ENCODE measurements around the gene LYL1. TPM values are rescaled to one million over a fixed set of nuclear protein-coding genes. Genes with fewer than 3 reads are reported as not detected.

The LYL1 gene
- total and polyA plus RNA-seq, 9 of the 15 experiments (the other 6 are each of a cell fraction or from before 2014, with no cell fraction given) = 1.3 to 266 (median 34.0) TPM

GRCh38 chr19:13116282-13117175 lies 13.9 kb upstream of the LYL1 start, which contains the start of gene TRMT1 (continued):
- TF ChIP-seq ZMIZ1 (IDR thresholded peaks at IDR 0.05; ENCODE audit: low read depth in 2 of 2, low read length in 2 of 2) (no peak), BCOR (IDR thresholded peaks at IDR 0.05) (peak; percentile 99), ZNF24 (IDR thresholded peaks at IDR 0.05) (peak; percentile 60; the same call in 1 of the 2 replicates), CBX1 (IDR thresholded peaks at IDR 0.05; ENCODE audit: low read depth) (peak; percentile 63; the same call in 1 of the 2 replicates), BRF2 (IDR thresholded peaks at IDR 0.05; ENCODE audit: borderline replicate concordance, insufficient read depth, insufficient read length) (no peak), MAFG (tag; conservative IDR thresholded peaks at IDR 0.05) (peak; percentile 86), E2F8 (IDR thresholded peaks at IDR 0.05; ENCODE audit: low read depth, partially characterized antibody) (peak; percentile 70), ARID1B (IDR thresholded peaks at IDR 0.05) (no peak), USF1 (CRISPR knock-in tag; IDR thresholded peaks at IDR 0.05) (peak; percentile 98), PYGO2 (tag; IDR thresholded peaks at IDR 0.05) (no peak), HOMEZ (CRISPR knock-in tag; IDR thresholded peaks at IDR 0.05) (no peak), SUPT5H (IDR thresholded peaks at IDR 0.05) (0 out of 2 replicates have a peak, but pooled peaks have one; percentile 50), MAZ (CRISPR knock-in tag; conservative IDR thresholded peaks at IDR 0.05 in 1 of 2, IDR thresholded peaks at IDR 0.05 in 1 of 2) (no peak; a peak in 1 of 4 replicates), KLF16 (IDR thresholded peaks at IDR 0.05) (peak; percentile 87)

All from K562 (cell line).